HEK293 (cell line): Measurements from ENCODE around the gene PLXNA2.

Experiments
- CTCF ChIA-PET: fragments of 350-600 bp; formaldehyde crosslinking; extraction: SDS; loops from one replicate; lab custom pipeline; 2021; ENCODE audit warnings: antibody characterized with exemption; lab: Yijun Ruan, JAX
- POLR2A ChIA-PET: fragments of 300-600 bp; formaldehyde crosslinking; extraction: SDS; loops from one replicate; lab custom pipeline; 2020; ENCODE audit warnings: antibody characterized with exemption, inconsistent platforms; lab: Yijun Ruan, JAX
- H3K27ac ChIP-seq: fragments of 200-500 bp; sonication (Bioruptor generic); 2 replicates; pipeline ENCODE4 v1.5.1; 2014; ENCODE audit warnings: low read depth, low read length, control low read depth, inconsistent platforms; ENCODE audit errors: extremely low read depth
- H3K36me3 ChIP-seq, 2 experiments: fragments of 200-500 bp in 1 of 2; sonication (Bioruptor generic) in 1 of 2; 1 replicate in 1 of 2; 2 replicates in 1 of 2; pipeline ENCODE4 v1.5.1; 2014 to 2017; ENCODE audit warnings: inconsistent platforms in 2 of 2, low read length in 2 of 2; ENCODE audit not compliant: control insufficient read depth in 2 of 2, insufficient read depth in 1 of 2
- H3K4me1 ChIP-seq: fragments of 200-500 bp; sonication (Bioruptor generic); 2 replicates; pipeline ENCODE4 v1.5.1; 2014; ENCODE audit warnings: mild to moderate bottlenecking, low read length, inconsistent platforms; ENCODE audit not compliant: control insufficient read depth, insufficient read depth
- H3K4me3 ChIP-seq: 2 replicates; pipeline ENCODE4 v1.5.1; 2011; ENCODE audit warnings: low read depth, mild to moderate bottlenecking, control low read depth, low read length, moderate library complexity
- H3K9me3 ChIP-seq: fragments of 200-500 bp; sonication (Bioruptor generic); 2 replicates; pipeline ENCODE4 v1.5.1; 2014; ENCODE audit warnings: low read depth, low read length, inconsistent platforms; ENCODE audit not compliant: control insufficient read depth, insufficient read depth
- FEZF1 ChIP-seq: fragments of 450-650 bp; formaldehyde crosslinking; IDR thresholded peaks from 2 replicates; pipeline ENCODE4 v1.5.1; 2016; ENCODE audit warnings: missing biosample characterization, missing genetic modification characterization
- HOXD13 ChIP-seq: sonication (generic); formaldehyde crosslinking; IDR thresholded peaks from 2 replicates; pipeline ENCODE4 v1.8.0; 2022; ENCODE audit warnings: missing genetic modification reagents, borderline replicate concordance
- INSM2 ChIP-seq: fragments of 450-650 bp; formaldehyde crosslinking; IDR thresholded peaks from 2 replicates; pipeline ENCODE4 v1.5.1; 2016; ENCODE audit warnings: missing biosample characterization, missing genetic modification characterization
- KLF17 ChIP-seq: fragments of 450-650 bp; formaldehyde crosslinking; IDR thresholded peaks from 2 replicates; pipeline ENCODE4 v1.5.1; 2016; ENCODE audit warnings: missing biosample characterization, missing genetic modification characterization
- OSR2 ChIP-seq: fragments of 450-650 bp; formaldehyde crosslinking; IDR thresholded peaks from 2 replicates; pipeline ENCODE4 v1.5.1; 2016; ENCODE audit warnings: missing biosample characterization, missing genetic modification characterization
- YY2 ChIP-seq: fragments of 450-650 bp; formaldehyde crosslinking; IDR thresholded peaks from 2 replicates; pipeline ENCODE4 v1.5.1; 2016; ENCODE audit warnings: missing biosample characterization, missing genetic modification characterization
- ZBTB10 ChIP-seq: fragments of 450-650 bp; formaldehyde crosslinking; IDR thresholded peaks from 2 replicates; pipeline ENCODE4 v1.5.1; 2016; ENCODE audit warnings: missing biosample characterization, missing genetic modification characterization
- ZBTB49 ChIP-seq: fragments of 450-650 bp; formaldehyde crosslinking; IDR thresholded peaks from 2 replicates; pipeline ENCODE4 v1.5.1; 2016; ENCODE audit warnings: missing biosample characterization, missing genetic modification characterization, low read depth
- ZBTB8A ChIP-seq: fragments of 450-650 bp; formaldehyde crosslinking; IDR thresholded peaks from 2 replicates; pipeline ENCODE4 v1.5.1; 2016; ENCODE audit warnings: missing biosample characterization, missing genetic modification characterization
- ZFP37 ChIP-seq: fragments of 450-650 bp; formaldehyde crosslinking; IDR thresholded peaks from 2 replicates; pipeline ENCODE4 v1.5.1; 2016; ENCODE audit warnings: missing biosample characterization, missing genetic modification characterization
- ZIC2 ChIP-seq: fragments of 450-650 bp; formaldehyde crosslinking; IDR thresholded peaks from 2 replicates; pipeline ENCODE4 v1.5.1; 2016; ENCODE audit warnings: missing biosample characterization, missing genetic modification characterization
- ZNF10 ChIP-seq: fragments of 450-650 bp; formaldehyde crosslinking; IDR thresholded peaks from 2 replicates; pipeline ENCODE4 v1.5.1; 2017; ENCODE audit warnings: missing biosample characterization, missing genetic modification characterization
- ZNF174 ChIP-seq: fragments of 450-650 bp; formaldehyde crosslinking; IDR thresholded peaks from 2 replicates; pipeline ENCODE4 v1.5.0; 2017; ENCODE audit warnings: missing biosample characterization, mild to moderate bottlenecking, missing genetic modification characterization
- ZNF211 ChIP-seq: fragments of 450-650 bp; formaldehyde crosslinking; IDR thresholded peaks from 2 replicates; pipeline ENCODE4 v1.5.1; 2016; ENCODE audit warnings: low read depth, missing biosample characterization, missing genetic modification characterization
- ZNF335 ChIP-seq: fragments of 450-650 bp; formaldehyde crosslinking; conservative IDR thresholded peaks from 2 replicates; pipeline ENCODE4 v1.5.1; 2016; ENCODE audit warnings: missing biosample characterization, missing genetic modification characterization
- ZNF398 ChIP-seq: fragments of 450-650 bp; formaldehyde crosslinking; IDR thresholded peaks from 2 replicates; pipeline ENCODE4 v1.5.1; 2017; ENCODE audit warnings: missing biosample characterization, missing genetic modification characterization
- ZNF423 ChIP-seq: fragments of 450-650 bp; formaldehyde crosslinking; IDR thresholded peaks from 2 replicates; pipeline ENCODE4 v1.5.1; 2016; ENCODE audit warnings: missing biosample characterization, missing genetic modification characterization
- ZNF48 ChIP-seq: fragments of 450-650 bp; formaldehyde crosslinking; IDR thresholded peaks from 2 replicates; pipeline ENCODE4 v1.5.1; 2016; ENCODE audit warnings: missing biosample characterization, missing genetic modification characterization
- ZNF513 ChIP-seq: fragments of 450-650 bp; IDR thresholded peaks from 2 replicates; pipeline ENCODE4 v1.5.1; 2018; ENCODE audit warnings: missing biosample characterization, missing genetic modification characterization
- ZNF549 ChIP-seq: fragments of 450-650 bp; IDR thresholded peaks from 2 replicates; pipeline ENCODE4 v1.5.1; 2018; ENCODE audit warnings: missing biosample characterization, missing genetic modification characterization, mild to moderate bottlenecking, inconsistent platforms, moderate library complexity
- ZNF558 ChIP-seq: fragments of 450-650 bp; formaldehyde crosslinking; IDR thresholded peaks from 2 replicates; pipeline ENCODE4 v1.5.1; 2016; ENCODE audit warnings: missing biosample characterization, missing genetic modification characterization
- ZNF785 ChIP-seq: fragments of 450-650 bp; formaldehyde crosslinking; IDR thresholded peaks from 2 replicates; pipeline ENCODE4 v1.5.1; 2016; ENCODE audit warnings: missing biosample characterization, missing genetic modification characterization

Gene PLXNA2

GRCh38 chr1:208269338-208269666 lies 25.1 kb upstream of the PLXNA2 start (continued):
- TF ChIP-seq ZBTB10 (tag by site-specific recombination) (no peak), ZNF513 (tag by site-specific recombination) (no peak), KLF17 (tag by site-specific recombination) (no peak), ZNF211 (tag by site-specific recombination) (no peak), ZNF174 (no peak), ZNF48 (no peak), ZNF558 (tag by site-specific recombination) (no peak), YY2 (tag by site-specific recombination) (no peak), ZFP37 (no peak), ZNF549 (tag by site-specific recombination) (no peak), INSM2 (no peak), ZBTB49 (no peak), ZBTB8A (tag by site-specific recombination) (no peak), ZNF785 (no peak)

- POLR2A ChIA-PET: interaction anchor here (0.9 kb wide), 1 partner anchor 10 kb away, joined by 4 read pairs; no protein-coding TSS in a partner anchor
- TF ChIP-seq ZIC2 (tag by site-specific recombination) (peak; percentile 82), ZNF10 (tag by site-specific recombination) (no peak), OSR2 (tag by site-specific recombination) (no peak), FEZF1 (tag by site-specific recombination) (peak; percentile 28; the same call in 1 of the 2 replicates), HOXD13 (no peak), ZNF335 (tag by site-specific recombination) (peak; percentile 61), ZNF423 (0 out of 2 replicates have a peak, but pooled peaks have one; percentile 25), ZNF398 (tag by site-specific recombination) (peak; percentile 85)
Observed at GRCh38 chr1:208268541-208269337, 24.6 kb upstream of the PLXNA2 start.

More at GRCh38 chr1:208268541-208269337, 24.6 kb upstream of the PLXNA2 start:
- Histone ChIP-seq H3K36me3 (no peaks in the 10 kb centered on the region), H3K4me1 (peaks cover 18% of the 10 kb centered on the region), H3K4me3 (no peak overlapping the region), H3K9me3 (no peaks in the 10 kb centered on the region), H3K27ac (no peak overlapping the region)
- CTCF ChIA-PET: interaction anchor here (0.6 to 2.4 kb wide), 5 partner anchors 23 to 246 kb away, joined by 3 to 10 read pairs (median 3); no protein-coding TSS in a partner anchor
